ENCODE measurements around the gene FERMT1. TPM values are rescaled to one million over a fixed set of nuclear protein-coding genes. Genes with fewer than 3 reads are reported as not detected.

Gene FERMT1
- total RNA-seq, 1 donor from 2014 or later: 10.9 TPM

DNA sequence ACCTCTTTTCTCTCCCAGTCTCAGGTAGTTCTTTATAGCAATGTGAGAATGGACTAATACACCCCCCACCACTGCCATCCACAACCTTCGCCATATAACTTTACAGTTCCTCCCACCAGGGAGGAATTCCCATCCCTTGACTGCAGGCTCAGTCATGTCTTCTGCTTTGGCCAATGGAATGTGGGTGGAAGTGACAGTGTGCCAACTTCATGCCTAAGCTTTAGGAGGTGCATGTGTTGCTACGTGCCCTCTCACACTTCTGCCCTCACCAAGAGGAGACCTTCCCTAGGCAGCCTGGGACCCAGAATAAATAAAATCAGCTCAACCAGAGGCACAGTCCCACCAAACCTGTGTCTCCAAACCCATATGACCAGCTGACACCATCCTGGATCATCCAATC lies 36.0 kb downstream of the FERMT1 start:
- Histone ChIP-seq H3K4me3 (ENCODE audit: insufficient read depth, low read depth, low read length) (no peak overlapping the region), H3K4me2 (ENCODE audit: low read length) (no peak overlapping the region), H3K27me3 (ENCODE audit: insufficient read depth, low read length) (no peaks in the 10 kb centered on the region), H3K9ac (ENCODE audit: low read length) (no peak overlapping the region), H3K4me1 (ENCODE audit: insufficient read depth, low read length) (no peaks in the 10 kb centered on the region), H3K27ac (ENCODE audit: low read depth, low read length) (no peak overlapping the region), H2AFZ (ENCODE audit: low read depth, low read length) (no peak overlapping the region), H3K36me3 (ENCODE audit: insufficient read depth, low read length) (no peaks in the 10 kb centered on the region), H4K20me1 (ENCODE audit: insufficient read depth, low read length) (no peaks in the 10 kb centered on the region), H3K79me2 (ENCODE audit: insufficient read depth, low read length) (no peaks in the 10 kb centered on the region), H3K9me3 (ENCODE audit: insufficient read depth, low read depth, low read length) (no peaks in the 10 kb centered on the region)
- H3K27ac Mint-ChIP-seq (ENCODE audit: unreplicated experiment): no peak overlapping the region
- no peaks in the 10 kb centered on the region for H3K27me3 Mint-ChIP-seq (ENCODE audit: low read depth, unreplicated experiment)
- no peaks in the 10 kb centered on the region for H3K4me1 Mint-ChIP-seq (ENCODE audit: low read depth, unreplicated experiment)
- FAIRE-seq: no peak
- H3K36me3 Mint-ChIP-seq (ENCODE audit: low read depth, unreplicated experiment): peaks cover 31% of the 10 kb centered on the region
- H3K9me3 Mint-ChIP-seq (ENCODE audit: unreplicated experiment): no peaks in the 10 kb centered on the region
- no peak for DNase-seq (ENCODE audit: low read depth)
- no peak overlapping the region for H3K4me3 Mint-ChIP-seq (ENCODE audit: unreplicated experiment)
- TF ChIP-seq, protein P1, sequence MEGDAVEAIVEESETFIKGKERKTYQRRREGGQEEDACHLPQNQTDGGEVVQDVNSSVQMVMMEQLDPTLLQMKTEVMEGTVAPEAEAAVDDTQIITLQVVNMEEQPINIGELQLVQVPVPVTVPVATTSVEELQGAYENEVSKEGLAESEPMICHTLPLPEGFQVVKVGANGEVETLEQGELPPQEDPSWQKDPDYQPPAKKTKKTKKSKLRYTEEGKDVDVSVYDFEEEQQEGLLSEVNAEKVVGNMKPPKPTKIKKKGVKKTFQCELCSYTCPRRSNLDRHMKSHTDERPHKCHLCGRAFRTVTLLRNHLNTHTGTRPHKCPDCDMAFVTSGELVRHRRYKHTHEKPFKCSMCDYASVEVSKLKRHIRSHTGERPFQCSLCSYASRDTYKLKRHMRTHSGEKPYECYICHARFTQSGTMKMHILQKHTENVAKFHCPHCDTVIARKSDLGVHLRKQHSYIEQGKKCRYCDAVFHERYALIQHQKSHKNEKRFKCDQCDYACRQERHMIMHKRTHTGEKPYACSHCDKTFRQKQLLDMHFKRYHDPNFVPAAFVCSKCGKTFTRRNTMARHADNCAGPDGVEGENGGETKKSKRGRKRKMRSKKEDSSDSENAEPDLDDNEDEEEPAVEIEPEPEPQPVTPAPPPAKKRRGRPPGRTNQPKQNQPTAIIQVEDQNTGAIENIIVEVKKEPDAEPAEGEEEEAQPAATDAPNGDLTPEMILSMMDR (IDR thresholded peaks at IDR 0.05; ENCODE audit: insufficient read depth, low read depth, low read length): no peak
- TF ChIP-seq EZH2 (IDR thresholded peaks at IDR 0.05; ENCODE audit: insufficient read depth, low read length): no peak

DNA sequence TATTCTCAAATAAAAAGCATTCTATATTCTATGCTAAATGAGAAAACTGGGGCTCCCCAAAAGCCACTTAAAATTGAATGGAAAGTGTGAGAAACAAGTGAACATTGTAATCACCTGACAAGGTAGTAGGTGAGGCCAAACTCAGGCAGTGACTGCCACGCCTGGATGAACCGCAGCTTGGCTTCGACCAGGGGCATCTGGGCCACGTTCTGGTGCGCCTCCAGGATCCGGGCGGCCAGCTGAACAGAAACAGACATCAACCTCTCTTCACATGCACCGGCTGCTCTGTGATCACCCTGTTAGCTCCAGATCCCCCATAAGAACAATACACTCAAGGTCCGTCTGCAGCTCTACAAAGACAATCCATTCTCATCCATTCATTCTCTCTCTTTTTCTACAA lies 38.9 kb downstream of the FERMT1 start:
- Mint-ChIP-seq H3K36me3 (ENCODE audit: low read depth, unreplicated experiment) (peaks cover 38% of the 10 kb centered on the region), H3K27ac (ENCODE audit: unreplicated experiment) (no peak overlapping the region), H3K9me3 (ENCODE audit: unreplicated experiment) (no peaks in the 10 kb centered on the region), H3K4me3 (ENCODE audit: unreplicated experiment) (no peak overlapping the region), H3K4me1 (ENCODE audit: low read depth, unreplicated experiment) (no peaks in the 10 kb centered on the region), H3K27me3 (ENCODE audit: low read depth, unreplicated experiment) (no peaks in the 10 kb centered on the region)
- Histone ChIP-seq H4K20me1 (ENCODE audit: insufficient read depth, low read length) (no peaks in the 10 kb centered on the region), H3K9me3 (ENCODE audit: insufficient read depth, low read depth, low read length) (no peaks in the 10 kb centered on the region), H3K79me2 (ENCODE audit: insufficient read depth, low read length) (no peaks in the 10 kb centered on the region), H3K36me3 (ENCODE audit: insufficient read depth, low read length) (no peaks in the 10 kb centered on the region), H3K4me3 (ENCODE audit: insufficient read depth, low read depth, low read length) (no peak overlapping the region), H3K27me3 (ENCODE audit: insufficient read depth, low read length) (no peaks in the 10 kb centered on the region), H3K4me1 (ENCODE audit: insufficient read depth, low read length) (no peaks in the 10 kb centered on the region), H2AFZ (ENCODE audit: low read depth, low read length) (no peak overlapping the region), H3K27ac (ENCODE audit: low read depth, low read length) (no peak overlapping the region), H3K9ac (ENCODE audit: low read length) (no peak overlapping the region), H3K4me2 (ENCODE audit: low read length) (no peak overlapping the region)
- no peak for TF ChIP-seq EZH2 (IDR thresholded peaks at IDR 0.05; ENCODE audit: insufficient read depth, low read length)
- TF ChIP-seq, protein P1 (IDR thresholded peaks at IDR 0.05; ENCODE audit: insufficient read depth, low read depth, low read length): no peak
- no peak for FAIRE-seq
- DNase-seq (ENCODE audit: low read depth): no peak

DNA sequence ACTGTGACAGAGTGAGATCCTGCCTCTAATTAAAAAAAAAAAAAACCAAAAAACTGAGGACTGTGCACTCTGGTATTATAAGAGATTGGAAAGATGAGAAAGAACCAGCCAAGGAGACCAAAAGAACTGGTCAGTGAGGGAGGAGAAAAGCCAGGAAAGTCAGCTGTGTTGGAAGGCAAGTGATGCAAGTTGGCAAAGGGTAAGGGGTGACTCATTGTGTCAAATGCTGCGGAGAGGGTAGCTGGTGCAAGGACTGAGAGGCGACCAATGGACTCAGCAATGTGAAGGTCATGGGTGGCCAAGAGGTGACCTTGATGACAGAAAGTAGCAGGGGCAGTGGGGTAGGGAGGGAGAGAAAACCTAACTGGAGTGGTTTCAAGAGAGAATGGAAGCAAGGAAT lies 41.6 kb downstream of the FERMT1 start:
- Mint-ChIP-seq H3K27me3 (ENCODE audit: low read depth, unreplicated experiment) (no peaks in the 10 kb centered on the region), H3K27ac (ENCODE audit: unreplicated experiment) (no peak overlapping the region), H3K4me3 (ENCODE audit: unreplicated experiment) (no peak overlapping the region), H3K4me1 (ENCODE audit: low read depth, unreplicated experiment) (no peaks in the 10 kb centered on the region), H3K9me3 (ENCODE audit: unreplicated experiment) (no peaks in the 10 kb centered on the region), H3K36me3 (ENCODE audit: low read depth, unreplicated experiment) (peaks cover 33% of the 10 kb centered on the region)
- no peaks in the 10 kb centered on the region for H3K27me3 ChIP-seq (ENCODE audit: insufficient read depth, low read length)
- H2AFZ ChIP-seq (ENCODE audit: low read depth, low read length): no peak overlapping the region
- no peak overlapping the region for H3K9ac ChIP-seq (ENCODE audit: low read length)
- H4K20me1 ChIP-seq (ENCODE audit: insufficient read depth, low read length): no peaks in the 10 kb centered on the region
- no peaks in the 10 kb centered on the region for H3K36me3 ChIP-seq (ENCODE audit: insufficient read depth, low read length)
- FAIRE-seq (no peak), DNase-seq (ENCODE audit: low read depth) (peak; percentile 42)
- H3K4me3 ChIP-seq (ENCODE audit: insufficient read depth, low read depth, low read length): no peak overlapping the region
- no peaks in the 10 kb centered on the region for H3K79me2 ChIP-seq (ENCODE audit: insufficient read depth, low read length)
- TF ChIP-seq EZH2 (IDR thresholded peaks at IDR 0.05; ENCODE audit: insufficient read depth, low read length): no peak
- TF ChIP-seq, protein P1 (IDR thresholded peaks at IDR 0.05; ENCODE audit: insufficient read depth, low read depth, low read length): no peak
- H3K4me2 ChIP-seq (ENCODE audit: low read length): no peak overlapping the region
- H3K4me1 ChIP-seq (ENCODE audit: insufficient read depth, low read length): no peaks in the 10 kb centered on the region
- H3K27ac ChIP-seq (ENCODE audit: low read depth, low read length): no peak overlapping the region
- H3K9me3 ChIP-seq (ENCODE audit: insufficient read depth, low read depth, low read length): no peaks in the 10 kb centered on the region

Data from astrocyte (in vitro differentiated cells and primary cell).